GM12878 (cell line): ENCODE results near the gene NME7. TPM values are rescaled to one million over a fixed set of nuclear protein-coding genes. Genes with fewer than 3 reads are reported as not detected.
A peak's percentile ranks its signal among the peaks of the same experiment; 100 is the strongest.

Source experiments
- BRCA1 ChIP-seq: IDR thresholded peaks from 2 replicates; pipeline ENCODE4 v1.6.1; 2011; ENCODE audit warnings: low read depth, low read length, improper control_type of control experiment
- CBX3 ChIP-seq: fragments of 200-600 bp; sonication (generic); IDR thresholded peaks from 2 replicates; pipeline ENCODE4 v1.6.1; 2016; ENCODE audit warnings: low read depth, borderline replicate concordance
- CHD2 ChIP-seq: IDR thresholded peaks from 2 replicates; pipeline ENCODE4 v1.6.1; 2011; ENCODE audit warnings: low read depth, low read length, improper control_type of control experiment, borderline replicate concordance
- CREM ChIP-seq: IDR thresholded peaks from 2 replicates; pipeline ENCODE4 v1.6.1; 2014; ENCODE audit warnings: antibody characterized with exemption, low read depth
- IKZF2 ChIP-seq, 2 experiments: fragments of 450-650 bp; IDR thresholded peaks; 2 replicates each; pipeline ENCODE4 v1.6.1; 2017; ENCODE audit warnings: mild to moderate bottlenecking in 2 of 2, moderate library complexity in 2 of 2
- JUNB ChIP-seq: IDR thresholded peaks from 2 replicates; pipeline ENCODE4 v1.6.1; 2016; ENCODE audit warnings: antibody characterized with exemption, mild to moderate bottlenecking
- JUND ChIP-seq: IDR thresholded peaks from 2 replicates; pipeline ENCODE4 v1.6.1; 2012; ENCODE audit warnings: low read depth, mild to moderate bottlenecking, low read length, improper control_type of control experiment, moderate library complexity
- LARP7 ChIP-seq: fragments of 450-650 bp; IDR thresholded peaks from 2 replicates; pipeline ENCODE4 v1.6.1; 2017; ENCODE audit warnings: mild to moderate bottlenecking
- MLLT1 ChIP-seq: fragments of 450-650 bp; IDR thresholded peaks from 2 replicates; pipeline ENCODE4 v1.6.1; 2016; ENCODE audit warnings: mild to moderate bottlenecking
- NR2C2 ChIP-seq: IDR thresholded peaks from 2 replicates; pipeline ENCODE4 v1.6.1; 2011; ENCODE audit warnings: borderline replicate concordance, low read depth; ENCODE audit not compliant: control insufficient read depth, insufficient read length
- PAX5 ChIP-seq: IDR thresholded peaks from 2 replicates; pipeline ENCODE4 v1.6.1; 2011; ENCODE audit warnings: low read depth, low read length, borderline replicate concordance
- POLR2AphosphoS2 ChIP-seq: IDR thresholded peaks from 2 replicates; pipeline ENCODE4 v1.6.1; 2011; ENCODE audit warnings: low read depth, mild to moderate bottlenecking, low read length, improper control_type of control experiment, moderate library complexity
- POU2F2 ChIP-seq: IDR thresholded peaks from 3 replicates; pipeline ENCODE4 v1.6.1; 2011; ENCODE audit warnings: low read depth, mild to moderate bottlenecking, low read length, borderline replicate concordance
- RELB ChIP-seq: fragments of 450-650 bp; IDR thresholded peaks from 2 replicates; pipeline ENCODE4 v1.6.1; 2017; ENCODE audit warnings: low read depth, mild to moderate bottlenecking, moderate library complexity
- SMAD5 ChIP-seq: IDR thresholded peaks from 2 replicates; pipeline ENCODE4 v1.6.1; 2016; ENCODE audit warnings: antibody characterized with exemption, low read depth
- SRF ChIP-seq, 2 experiments: IDR thresholded peaks; 2 replicates each; pipeline ENCODE4 v1.6.1; 2011; ENCODE audit warnings: low read depth in 2 of 2, low read length in 2 of 2, mild to moderate bottlenecking in 1 of 2, moderate library complexity in 1 of 2
- TCF7 ChIP-seq: IDR thresholded peaks from 2 replicates; pipeline ENCODE4 v1.6.1; 2014; ENCODE audit warnings: antibody characterized with exemption, borderline replicate concordance
- USF2 ChIP-seq: IDR thresholded peaks from 2 replicates; pipeline ENCODE4 v1.6.1; 2011; ENCODE audit warnings: low read depth, low read length, improper control_type of control experiment, borderline replicate concordance
- ZNF207 ChIP-seq: fragments of 450-650 bp; IDR thresholded peaks from 2 replicates; pipeline ENCODE4 v1.6.1; 2014; ENCODE audit warnings: antibody characterized with exemption, mild to moderate bottlenecking, borderline replicate concordance
- polyA plus RNA-seq, 11 experiments: library from polyadenylated mRNA; depleted of rRNA in 4 of 11; unstranded in 6 of 11; stranded (reverse) in 5 of 11; fragments of >200 nt; fragmentation: Nextera tagmentation in 4 of 11; fragmentation: Illumina TruSeq in 1 of 11; extraction: Ambion mirVana in 4 of 11; extraction: Trizol in 1 of 11; gene quantifications; 1 replicate in 1 of 11; 2 replicates in 10 of 11; pipeline versions ENCODE4 v1.2.1 to v1.2.3, GENCODE V29; 2011 to 2016; ENCODE audit warnings: inconsistent platforms in 2 of 11, missing spikeins in 2 of 11, low read depth in 1 of 11
- total RNA-seq, 4 experiments: library from RNA; depleted of rRNA in 3 of 4; stranded (reverse); fragments of >200 nt in 3 of 4; fragmentation: Illumina TruSeq in 1 of 4; extraction: Trizol in 1 of 4; gene quantifications; 2 replicates each; pipeline versions ENCODE4 v1.2.1 to v1.2.3, GENCODE V29; 2013 to 2021
- TF ChIP-seq, protein P1 (sequence below): IDR thresholded peaks from 2 replicates; pipeline ENCODE4 v1.6.1; 2012; ENCODE audit warnings: low read length, inconsistent platforms
- TF ChIP-seq, protein P2 (sequence below): IDR thresholded peaks from 2 replicates; pipeline ENCODE4 v1.6.1; 2011; ENCODE audit warnings: borderline replicate concordance, low read depth, mild to moderate bottlenecking, moderate library complexity, low read length; ENCODE audit not compliant: insufficient read depth, poor library complexity, severe bottlenecking
- TF ChIP-seq, protein P3 (sequence below): IDR thresholded peaks from 2 replicates; pipeline ENCODE4 v1.6.1; 2012; ENCODE audit warnings: low read depth, low read length, improper control_type of control experiment

Gene NME7
- total and polyA plus RNA-seq, 10 of the 15 experiments (the other 5 are each of a cell fraction or from before 2014, with no cell fraction given): 1.5 to 15.6 (median 7.2) TPM

DNA sequence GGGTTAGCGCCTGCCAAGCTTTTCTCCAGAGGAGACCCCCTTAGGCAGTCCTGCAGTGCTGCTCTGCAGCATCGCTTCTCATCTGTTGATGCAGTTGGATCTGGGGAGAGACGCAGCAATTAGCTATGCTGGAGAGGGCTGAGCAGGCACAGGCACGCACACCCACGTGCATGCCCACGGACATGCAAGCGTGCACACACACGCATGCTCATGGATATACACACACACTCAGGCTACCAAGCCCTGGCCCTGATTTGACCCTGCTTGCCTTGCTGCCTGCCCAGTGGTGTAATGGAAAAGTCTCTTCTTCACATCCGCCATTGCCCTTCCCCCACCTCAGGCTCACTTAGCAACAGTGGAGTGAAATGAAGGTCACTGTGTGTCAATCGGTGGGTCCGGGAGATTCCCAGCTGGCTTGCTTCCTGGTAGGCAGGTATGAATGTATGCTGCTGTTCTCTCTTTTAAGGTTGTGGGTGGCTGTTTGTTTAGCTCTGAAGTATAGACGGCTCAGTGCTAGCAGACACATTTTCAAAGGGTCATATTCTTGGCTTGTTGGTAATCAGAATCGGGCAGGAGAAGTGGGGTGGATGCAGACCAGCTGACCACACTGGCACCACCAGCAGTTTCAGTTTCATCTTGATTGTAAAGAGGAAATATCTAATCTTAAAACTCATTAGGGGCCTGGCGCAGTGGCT, 251.6 kb downstream of the NME7 start (continued):
- peak; percentile 9; the same call in 1 of the 2 replicates for TF ChIP-seq PAX5
- no peak for TF ChIP-seq SMAD5
- TF ChIP-seq SRF (IDR thresholded peaks at IDR 0.05; ENCODE audit: low read depth in 2 of 2, low read length in 2 of 2): no peak
- TF ChIP-seq LARP7: no peak
- TF ChIP-seq, protein P1, sequence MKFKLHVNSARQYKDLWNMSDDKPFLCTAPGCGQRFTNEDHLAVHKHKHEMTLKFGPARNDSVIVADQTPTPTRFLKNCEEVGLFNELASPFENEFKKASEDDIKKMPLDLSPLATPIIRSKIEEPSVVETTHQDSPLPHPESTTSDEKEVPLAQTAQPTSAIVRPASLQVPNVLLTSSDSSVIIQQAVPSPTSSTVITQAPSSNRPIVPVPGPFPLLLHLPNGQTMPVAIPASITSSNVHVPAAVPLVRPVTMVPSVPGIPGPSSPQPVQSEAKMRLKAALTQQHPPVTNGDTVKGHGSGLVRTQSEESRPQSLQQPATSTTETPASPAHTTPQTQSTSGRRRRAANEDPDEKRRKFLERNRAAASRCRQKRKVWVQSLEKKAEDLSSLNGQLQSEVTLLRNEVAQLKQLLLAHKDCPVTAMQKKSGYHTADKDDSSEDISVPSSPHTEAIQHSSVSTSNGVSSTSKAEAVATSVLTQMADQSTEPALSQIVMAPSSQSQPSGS: no peak
- TF ChIP-seq CHD2: peak; percentile 79; the same call in 1 of the 2 replicates
- peak; percentile 36; the same call in 1 of the 2 replicates for TF ChIP-seq JUNB
- no peak for TF ChIP-seq ZNF207
- TF ChIP-seq, protein P2, sequence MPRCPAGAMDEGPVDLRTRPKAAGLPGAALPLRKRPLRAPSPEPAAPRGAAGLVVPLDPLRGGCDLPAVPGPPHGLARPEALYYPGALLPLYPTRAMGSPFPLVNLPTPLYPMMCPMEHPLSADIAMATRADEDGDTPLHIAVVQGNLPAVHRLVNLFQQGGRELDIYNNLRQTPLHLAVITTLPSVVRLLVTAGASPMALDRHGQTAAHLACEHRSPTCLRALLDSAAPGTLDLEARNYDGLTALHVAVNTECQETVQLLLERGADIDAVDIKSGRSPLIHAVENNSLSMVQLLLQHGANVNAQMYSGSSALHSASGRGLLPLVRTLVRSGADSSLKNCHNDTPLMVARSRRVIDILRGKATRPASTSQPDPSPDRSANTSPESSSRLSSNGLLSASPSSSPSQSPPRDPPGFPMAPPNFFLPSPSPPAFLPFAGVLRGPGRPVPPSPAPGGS: no peak
- TF ChIP-seq CBX3: no peak
- TF ChIP-seq POU2F2: no peak
- TF ChIP-seq, protein P3, sequence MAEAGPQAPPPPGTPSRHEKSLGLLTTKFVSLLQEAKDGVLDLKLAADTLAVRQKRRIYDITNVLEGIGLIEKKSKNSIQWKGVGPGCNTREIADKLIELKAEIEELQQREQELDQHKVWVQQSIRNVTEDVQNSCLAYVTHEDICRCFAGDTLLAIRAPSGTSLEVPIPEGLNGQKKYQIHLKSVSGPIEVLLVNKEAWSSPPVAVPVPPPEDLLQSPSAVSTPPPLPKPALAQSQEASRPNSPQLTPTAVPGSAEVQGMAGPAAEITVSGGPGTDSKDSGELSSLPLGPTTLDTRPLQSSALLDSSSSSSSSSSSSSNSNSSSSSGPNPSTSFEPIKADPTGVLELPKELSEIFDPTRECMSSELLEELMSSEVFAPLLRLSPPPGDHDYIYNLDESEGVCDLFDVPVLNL: no peak
- TF ChIP-seq CREM: no peak
- no peak; the same call in 1 of the 2 replicates for TF ChIP-seq MLLT1
- no peak for TF ChIP-seq BRCA1
- TF ChIP-seq NR2C2: no peak
- TF ChIP-seq JUND: no peak
- no peak for TF ChIP-seq USF2
- TF ChIP-seq RELB: peak; percentile 77
- no peak for TF ChIP-seq POLR2AphosphoS2
- peak; percentile 75 to 81 for TF ChIP-seq IKZF2 (IDR thresholded peaks at IDR 0.05)
- TF ChIP-seq TCF7: no peak
